ENCODE measurements around the gene ROCK1. TPM values are rescaled to one million over a fixed set of nuclear protein-coding genes. Genes with fewer than 3 reads are reported as not detected.

Gene ROCK1
- total RNA-seq, 1 experiment from 2014 or later = 36.2 TPM

DNA sequence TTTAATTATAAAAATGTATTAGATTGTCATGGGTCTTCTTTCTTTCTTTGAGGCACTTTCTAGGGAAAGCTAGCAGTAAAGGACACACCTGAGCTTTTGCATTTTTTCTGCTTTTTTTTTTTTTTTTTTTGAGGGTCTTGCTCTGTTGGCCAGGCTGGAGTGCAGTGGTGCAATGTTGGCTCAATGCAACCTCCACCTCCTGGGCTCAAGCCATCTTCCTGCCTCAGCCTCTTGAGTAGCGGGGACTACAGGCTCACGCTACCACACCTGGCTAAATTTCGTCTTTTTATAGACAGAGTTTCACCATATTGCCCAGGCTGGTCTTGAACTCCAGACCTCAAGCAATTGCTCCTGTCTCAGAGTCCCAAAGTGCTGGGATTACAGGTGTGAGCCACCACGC is 40.5 kb downstream of the ROCK1 start:
- H3K4me3 ChIP-seq (ENCODE audit: low read depth in 2 of 2, low read length in 2 of 2) = no peak overlapping the region
- H3K36me3 ChIP-seq (ENCODE audit: control insufficient read depth, insufficient read depth, low read length) = no peaks in the 10 kb centered on the region
- no peaks in the 10 kb centered on the region for H3K4me1 ChIP-seq (ENCODE audit: control insufficient read depth, insufficient read depth, low read length)
- H3K27me3 ChIP-seq (ENCODE audit: control insufficient read depth, insufficient read depth, low read length) = no peaks in the 10 kb centered on the region
- H3K9me3 ChIP-seq (ENCODE audit: control insufficient read depth, insufficient read depth, low read depth, low read length) = no peaks in the 10 kb centered on the region
- CTCF ChIA-PET = no interaction called here
- DNase-seq (ENCODE audit: low read depth, low spot score) (no peak), ATAC-seq (no peak)
- no peak for TF ChIP-seq TCF7L2 (IDR thresholded peaks at IDR 0.05; ENCODE audit: low read depth, low read length)
- no peak for TF ChIP-seq POLR2AphosphoS5 (IDR thresholded peaks at IDR 0.05; ENCODE audit: low read depth, low read length)
- TF ChIP-seq SIN3A (IDR thresholded peaks at IDR 0.05; ENCODE audit: borderline replicate concordance, insufficient read depth, low read depth, low read length) = no peak
- no peak for TF ChIP-seq CTCF (IDR thresholded peaks at IDR 0.05)
- no TSS peak for BruUV-seq (replicated peaks)
- no peak overlapping the region for H3K27ac ChIP-seq (ENCODE audit: low read length)
- intact Hi-C loops (cut with micrococcal nuclease; ENCODE audit: unreplicated experiment) (no loop called here), in situ Hi-C loops (cut with HindIII; ENCODE audit: low pct_unique_long_range_greater_than_20kb, low sequenced_read_pairs) (no loop called here)
- POLR2A ChIA-PET = interaction anchor here (0.6 kb wide), 1 partner anchor 23 kb away, joined by 4 read pairs; no protein-coding TSS in a partner anchor

- H3K4me1 ChIP-seq (ENCODE audit: control insufficient read depth, insufficient read depth, low read length) = no peaks in the 10 kb centered on the region
- CTCF ChIA-PET = no interaction called here
- ATAC-seq (no peak), DNase-seq (ENCODE audit: low read depth, low spot score) (no peak)
- H3K27ac ChIP-seq (ENCODE audit: low read length) = no peak overlapping the region
- in situ Hi-C loops (cut with HindIII; ENCODE audit: low pct_unique_long_range_greater_than_20kb, low sequenced_read_pairs) (no loop called here), intact Hi-C loops (cut with micrococcal nuclease; ENCODE audit: unreplicated experiment) (no loop called here)
- H3K4me3 ChIP-seq (ENCODE audit: low read depth in 2 of 2, low read length in 2 of 2) = no peak overlapping the region
- POLR2A ChIA-PET = no interaction called here
- no peaks in the 10 kb centered on the region for H3K9me3 ChIP-seq (ENCODE audit: control insufficient read depth, insufficient read depth, low read depth, low read length)
- TF ChIP-seq POLR2AphosphoS5 (IDR thresholded peaks at IDR 0.05; ENCODE audit: low read depth, low read length) (no peak), CTCF (IDR thresholded peaks at IDR 0.05) (no peak), TCF7L2 (IDR thresholded peaks at IDR 0.05; ENCODE audit: low read depth, low read length) (no peak)
- BruUV-seq (replicated peaks) = no TSS peak
- H3K36me3 ChIP-seq (ENCODE audit: control insufficient read depth, insufficient read depth, low read length) = no peaks in the 10 kb centered on the region
- no peaks in the 10 kb centered on the region for H3K27me3 ChIP-seq (ENCODE audit: control insufficient read depth, insufficient read depth, low read length)
These were observed 42.1 kb downstream of the ROCK1 start for GRCh38 chr18:21069468-21069867.

- TF ChIP-seq TCF7L2 (IDR thresholded peaks at IDR 0.05; ENCODE audit: low read depth, low read length) (no peak), SIN3A (IDR thresholded peaks at IDR 0.05; ENCODE audit: borderline replicate concordance, insufficient read depth, low read depth, low read length) (no peak), POLR2AphosphoS5 (IDR thresholded peaks at IDR 0.05; ENCODE audit: low read depth, low read length) (no peak), CTCF (IDR thresholded peaks at IDR 0.05) (no peak), REST (IDR thresholded peaks at IDR 0.05; ENCODE audit: insufficient read depth in 1 of 2, low read depth in 2 of 2, low read length in 1 of 2) (no peak)
- H3K36me3 ChIP-seq (ENCODE audit: control insufficient read depth, insufficient read depth, low read length) = no peaks in the 10 kb centered on the region
- H3K4me3 ChIP-seq (ENCODE audit: low read depth in 2 of 2, low read length in 2 of 2) = no peak overlapping the region
- H3K27me3 ChIP-seq (ENCODE audit: control insufficient read depth, insufficient read depth, low read length) = no peaks in the 10 kb centered on the region
- DNase-seq (ENCODE audit: low read depth, low spot score) (no peak), ATAC-seq (no peak)
- intact Hi-C loops (cut with micrococcal nuclease; ENCODE audit: unreplicated experiment) = no loop called here
- H3K27ac ChIP-seq (ENCODE audit: low read length) = no peak overlapping the region
- no peaks in the 10 kb centered on the region for H3K4me1 ChIP-seq (ENCODE audit: control insufficient read depth, insufficient read depth, low read length)
- in situ Hi-C loops (cut with HindIII; ENCODE audit: low pct_unique_long_range_greater_than_20kb, low sequenced_read_pairs) = no loop called here
- POLR2A ChIA-PET = no interaction called here
- CTCF ChIA-PET = no interaction called here
- BruUV-seq (replicated peaks) = no TSS peak
- H3K9me3 ChIP-seq (ENCODE audit: control insufficient read depth, insufficient read depth, low read depth, low read length) = no peaks in the 10 kb centered on the region
These were observed 47.3 kb downstream of the ROCK1 start for GRCh38 chr18:21064347-21064746.

Measured in Panc1 (cell line).